Parathyroid adenoma (tissue), 2 donors: ENCODE measurements around the gene LCE5A.
A peak's percentile ranks its signal among the peaks of the same experiment; 100 is the strongest.

Experiments used
- H2AFZ ChIP-seq: fragments of 300-600 bp; sonication (generic); one replicate; pipeline ENCODE4 v1.7.0; 2017; ENCODE audit warnings: antibody characterized with exemption, mild to moderate bottlenecking
- H3K27ac ChIP-seq: fragments of 300-600 bp; sonication (generic); one replicate; pipeline ENCODE4 v1.7.0; 2017
- H3K27me3 ChIP-seq: fragments of 300-600 bp; sonication (generic); one replicate; pipeline ENCODE4 v1.7.0; 2017; ENCODE audit warnings: low read length; ENCODE audit not compliant: control insufficient read depth, insufficient read depth
- H3K36me3 ChIP-seq: fragments of 300-600 bp; sonication (generic); one replicate; pipeline ENCODE4 v1.7.0; 2017; ENCODE audit warnings: low read length; ENCODE audit not compliant: control insufficient read depth, insufficient read depth
- H3K4me1 ChIP-seq: fragments of 300-600 bp; sonication (generic); one replicate; pipeline ENCODE4 v1.7.0; 2017; ENCODE audit warnings: control low read depth
- H3K4me2 ChIP-seq: fragments of 300-600 bp; sonication (generic); one replicate; pipeline ENCODE4 v1.7.0; 2017; ENCODE audit warnings: low read length
- H3K4me3 ChIP-seq: fragments of 300-600 bp; sonication (generic); one replicate; pipeline ENCODE4 v1.7.0; 2017; ENCODE audit warnings: low read depth, low read length
- H3K79me2 ChIP-seq: fragments of 300-600 bp; sonication (generic); one replicate; pipeline ENCODE4 v1.7.0; 2017; ENCODE audit warnings: control low read depth
- H3K9ac ChIP-seq: fragments of 300-600 bp; sonication (generic); one replicate; pipeline ENCODE4 v1.7.0; 2017; ENCODE audit warnings: mild to moderate bottlenecking
- H3K9me3 ChIP-seq: fragments of 300-600 bp; sonication (generic); one replicate; pipeline ENCODE4 v1.7.0; 2017; ENCODE audit warnings: low read length; ENCODE audit not compliant: control insufficient read depth
- CTCF ChIP-seq: fragments of 300-600 bp; sonication (generic); IDR thresholded peaks from one replicate; pipeline ENCODE4 v1.7.0; 2017; ENCODE audit warnings: antibody characterized with exemption, mild to moderate bottlenecking
- donor health status: primary hyperparathyroidism.

LCE5A gene

GRCh38 chr1:152533327-152533938, 22.8 kb downstream of the LCE5A start:
- H3K4me2 ChIP-seq, result no peak overlapping the region
- H3K79me2 ChIP-seq, result no peaks in the 10 kb centered on the region
- H3K4me3 ChIP-seq, result no peak overlapping the region
- H2AFZ ChIP-seq, result no peak overlapping the region
- H3K9ac ChIP-seq, result no peak overlapping the region
- H3K27me3 ChIP-seq, result no peaks in the 10 kb centered on the region
- no peaks in the 10 kb centered on the region for H3K4me1 ChIP-seq
- H3K36me3 ChIP-seq, result no peaks in the 10 kb centered on the region
- peak; percentile 21 for TF ChIP-seq CTCF
- no peak overlapping the region for H3K27ac ChIP-seq
- peaks cover 3% of the 10 kb centered on the region for H3K9me3 ChIP-seq

GRCh38 chr1:152535774-152536173, 25.2 kb downstream of the LCE5A start:
- Histone ChIP-seq H2AFZ (no peak overlapping the region), H3K27ac (no peak overlapping the region), H3K4me2 (no peak overlapping the region), H3K4me3 (no peak overlapping the region), H3K27me3 (no peaks in the 10 kb centered on the region), H3K79me2 (no peaks in the 10 kb centered on the region), H3K9me3 (no peaks in the 10 kb centered on the region), H3K36me3 (no peaks in the 10 kb centered on the region), H3K9ac (no peak overlapping the region), H3K4me1 (no peaks in the 10 kb centered on the region)
- no peak for TF ChIP-seq CTCF

GRCh38 chr1:152537496-152537895, 26.9 kb downstream of the LCE5A start:
- H2AFZ ChIP-seq, result no peak overlapping the region
- no peak overlapping the region for H3K4me3 ChIP-seq
- no peak overlapping the region for H3K4me2 ChIP-seq
- H3K27ac ChIP-seq, result no peak overlapping the region
- no peaks in the 10 kb centered on the region for H3K4me1 ChIP-seq
- H3K36me3 ChIP-seq, result no peaks in the 10 kb centered on the region
- no peaks in the 10 kb centered on the region for H3K79me2 ChIP-seq
- no peak overlapping the region for H3K9ac ChIP-seq
- H3K9me3 ChIP-seq, result no peaks in the 10 kb centered on the region
- TF ChIP-seq CTCF, result no peak
- no peaks in the 10 kb centered on the region for H3K27me3 ChIP-seq

GRCh38 chr1:152539901-152540300, 29.3 kb downstream of the LCE5A start:
- H3K27ac ChIP-seq, result no peak overlapping the region
- TF ChIP-seq CTCF, result no peak
- no peak overlapping the region for H3K9ac ChIP-seq
- no peak overlapping the region for H2AFZ ChIP-seq
- no peaks in the 10 kb centered on the region for H3K9me3 ChIP-seq
- H3K36me3 ChIP-seq, result no peaks in the 10 kb centered on the region
- H3K4me1 ChIP-seq, result no peaks in the 10 kb centered on the region
- H3K79me2 ChIP-seq, result no peaks in the 10 kb centered on the region
- H3K27me3 ChIP-seq, result no peaks in the 10 kb centered on the region
- H3K4me3 ChIP-seq, result no peak overlapping the region
- no peak overlapping the region for H3K4me2 ChIP-seq

GRCh38 chr1:152543820-152544219, 33.2 kb downstream of the LCE5A start:
- no peak for TF ChIP-seq CTCF
- Histone ChIP-seq H3K4me3 (no peak overlapping the region), H3K4me2 (no peak overlapping the region), H3K27me3 (no peaks in the 10 kb centered on the region), H3K4me1 (no peaks in the 10 kb centered on the region), H3K79me2 (no peaks in the 10 kb centered on the region), H3K9ac (no peak overlapping the region), H2AFZ (no peak overlapping the region), H3K9me3 (no peaks in the 10 kb centered on the region), H3K36me3 (no peaks in the 10 kb centered on the region), H3K27ac (no peak overlapping the region)
